Femur (tissue), 1 donor: ENCODE data around the gene TEX101.
"Not testable (repeated sequence)": the region's sequence is repeated elsewhere in the genome, so short reads cannot be mapped to it uniquely, and the experiment has no call there.

ENCODE experiments used
- DNase-seq: peaks from one replicate; pipeline ENCODE4 v3.0.0-alpha.2; 2017

TEX101 gene, protein sequence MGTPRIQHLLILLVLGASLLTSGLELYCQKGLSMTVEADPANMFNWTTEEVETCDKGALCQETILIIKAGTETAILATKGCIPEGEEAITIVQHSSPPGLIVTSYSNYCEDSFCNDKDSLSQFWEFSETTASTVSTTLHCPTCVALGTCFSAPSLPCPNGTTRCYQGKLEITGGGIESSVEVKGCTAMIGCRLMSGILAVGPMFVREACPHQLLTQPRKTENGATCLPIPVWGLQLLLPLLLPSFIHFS

DNA sequence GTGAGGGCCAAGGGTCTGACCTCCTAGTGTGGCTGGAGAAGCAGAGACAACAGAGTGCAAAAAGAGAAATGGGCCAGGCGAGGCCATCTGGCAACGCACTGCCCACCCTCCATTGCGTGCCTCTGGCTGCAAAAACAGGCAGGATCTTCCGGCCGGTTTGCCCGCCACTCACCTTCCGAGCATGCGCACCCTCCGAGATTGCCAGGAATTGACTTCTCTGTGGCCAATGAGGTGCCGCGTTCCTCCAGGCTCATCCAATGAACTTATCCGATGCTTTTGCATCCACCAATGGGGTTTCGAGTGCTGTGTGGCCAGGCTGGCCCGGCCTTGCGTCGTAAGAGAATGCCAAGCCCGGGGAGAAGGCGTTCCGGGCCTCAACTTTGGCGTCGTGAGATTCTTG lies at the start of gene TEX101:
TSS of gene TEX101 (plus strand) at position 337 of the 400 bp plus-strand sequence. CDS start 1,030 bp downstream, outside the sequence.
- DNase-seq: no peak

DNA sequence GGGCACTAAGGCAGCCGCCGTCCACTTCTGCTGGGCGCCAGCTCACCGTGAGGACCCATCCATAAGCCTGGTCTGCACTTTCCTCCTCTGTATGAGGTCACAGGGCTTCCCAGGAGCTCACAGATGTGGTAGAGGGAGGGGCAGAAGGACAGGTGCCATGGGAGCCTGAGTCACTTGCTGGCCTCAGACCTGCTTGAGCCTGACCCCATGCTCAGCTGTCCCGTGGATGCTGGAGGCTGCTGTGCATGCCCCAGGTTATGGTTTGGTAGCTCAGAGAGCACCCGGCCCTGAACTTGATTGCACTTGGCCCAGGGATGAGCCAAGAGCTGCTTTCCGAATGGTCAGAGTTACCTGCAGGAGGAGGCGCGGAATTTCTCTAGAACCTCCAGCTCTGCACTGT lies 49.0 kb upstream of the TEX101 start:
- DNase-seq: not testable (repeated sequence)

DNA sequence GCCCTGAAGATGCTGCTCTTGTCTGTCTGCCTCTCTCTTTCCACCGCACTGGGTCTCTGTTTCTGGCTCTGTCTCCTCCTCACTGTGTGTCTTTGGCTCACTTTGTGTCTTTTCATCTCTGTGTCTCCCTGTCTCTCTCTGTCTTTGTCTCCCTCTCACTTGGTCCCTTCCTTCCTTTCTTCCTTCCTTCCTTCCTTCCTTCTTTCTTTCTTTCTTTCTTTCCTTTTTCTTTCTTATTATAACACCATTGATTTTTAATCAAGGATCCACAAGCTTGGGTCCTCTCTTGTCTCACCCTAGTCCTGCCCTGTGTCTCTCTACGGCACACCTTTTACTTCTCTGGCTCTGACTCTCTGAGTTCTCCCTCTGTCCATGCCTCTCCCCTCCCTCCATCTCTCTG lies 46.9 kb upstream of the TEX101 start:
- DNase-seq: no peak

DNA sequence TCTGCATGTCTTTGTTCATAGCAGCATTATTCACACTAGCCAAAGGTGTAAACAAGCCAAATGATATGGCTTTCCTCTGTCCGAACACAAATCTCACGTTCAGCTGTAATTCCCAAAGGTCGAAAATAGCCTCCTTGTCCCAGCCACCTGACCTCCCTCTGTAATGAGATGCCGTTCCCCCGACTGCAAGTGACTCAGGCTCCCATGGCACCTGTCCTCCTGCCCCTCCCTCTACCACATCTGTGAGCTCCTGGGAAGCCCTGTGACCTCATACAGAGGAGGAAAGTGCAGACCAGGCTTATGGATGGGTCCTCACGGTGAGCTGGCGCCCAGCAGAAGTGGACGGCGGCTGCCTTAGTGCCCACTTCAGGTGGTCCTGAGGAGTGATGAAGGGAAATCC lies 45.8 kb upstream of the TEX101 start:
- not testable (repeated sequence) for DNase-seq

DNA sequence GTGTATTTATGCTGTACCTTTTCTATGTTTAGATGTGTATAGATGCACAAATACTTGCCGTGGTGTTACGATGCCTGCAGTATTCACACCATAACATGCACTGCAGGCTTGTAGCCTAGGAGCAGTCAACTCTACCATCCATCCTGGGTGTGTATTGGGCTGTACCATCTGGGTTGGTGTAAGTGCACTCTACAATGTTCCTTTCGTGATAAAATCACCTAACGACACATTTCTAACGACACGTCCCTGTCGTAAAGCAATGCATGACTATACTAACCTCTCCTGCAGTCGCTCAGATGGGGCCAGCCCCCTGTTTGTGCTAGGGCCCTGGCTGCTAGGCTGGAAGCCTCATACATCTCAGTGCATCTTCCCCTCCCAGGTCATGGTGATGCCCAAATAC lies 42.8 kb upstream of the TEX101 start:
- no peak for DNase-seq

DNA sequence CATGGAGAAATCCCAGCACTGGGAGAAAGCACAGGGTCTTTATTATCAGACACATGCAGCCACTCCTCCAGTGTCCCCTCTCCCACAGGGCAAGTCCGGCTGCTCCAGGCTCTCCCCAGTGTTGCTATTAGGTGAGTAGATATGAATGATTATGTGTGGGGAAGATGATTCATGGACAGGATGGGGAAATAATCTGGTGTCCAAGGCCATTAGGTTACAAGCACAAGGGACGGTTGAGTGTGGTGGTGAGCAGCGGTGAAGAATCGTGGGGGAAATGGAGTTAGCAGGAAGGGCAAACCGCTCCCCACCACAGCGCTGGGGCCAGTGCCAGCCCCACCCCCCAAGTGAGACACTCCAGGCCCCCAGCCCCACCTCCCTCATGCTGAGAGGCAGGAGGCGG lies 42.2 kb upstream of the TEX101 start:
- no peak for DNase-seq

DNA sequence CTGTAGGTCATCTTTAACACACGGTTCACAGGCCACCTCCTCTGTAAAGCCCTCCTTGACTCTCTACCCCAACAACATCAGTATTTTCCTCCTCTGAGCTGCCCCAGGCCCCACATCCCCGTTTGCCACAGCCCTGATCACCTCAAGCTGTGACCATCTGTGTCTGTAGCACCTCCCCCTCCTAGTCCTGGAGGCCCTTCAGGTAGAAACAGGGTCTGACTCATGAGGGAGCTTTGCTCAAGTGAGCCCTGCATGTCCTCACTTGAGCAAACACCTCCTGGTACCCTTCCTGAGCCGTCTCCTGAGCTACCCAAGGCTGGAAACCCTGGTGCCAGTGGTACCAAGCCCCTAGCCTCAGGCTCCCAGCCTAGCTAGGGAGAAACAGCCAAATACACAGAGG lies 37.1 kb upstream of the TEX101 start:
- DNase-seq: not testable (repeated sequence)

DNA sequence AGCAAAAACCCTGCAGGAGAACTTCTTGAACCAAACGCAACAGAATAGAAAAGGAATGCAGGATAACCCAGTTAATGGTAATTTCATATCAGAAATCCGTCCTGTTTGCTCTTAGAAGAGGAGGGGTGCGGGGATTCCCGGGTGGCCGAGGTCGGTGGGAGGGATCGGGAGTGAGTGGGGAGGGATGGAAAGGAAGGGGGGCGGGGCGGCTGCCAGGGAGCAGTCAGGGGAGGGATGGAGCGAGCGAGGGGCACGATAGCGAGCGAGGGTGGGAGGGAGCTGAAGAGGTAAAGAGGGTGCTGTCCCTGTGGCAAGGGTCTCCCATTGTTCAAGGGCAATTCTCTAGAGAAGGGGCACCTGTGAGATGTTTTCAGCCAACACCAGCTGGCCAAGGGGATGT lies 34.7 kb upstream of the TEX101 start:
- no peak for DNase-seq

DNA sequence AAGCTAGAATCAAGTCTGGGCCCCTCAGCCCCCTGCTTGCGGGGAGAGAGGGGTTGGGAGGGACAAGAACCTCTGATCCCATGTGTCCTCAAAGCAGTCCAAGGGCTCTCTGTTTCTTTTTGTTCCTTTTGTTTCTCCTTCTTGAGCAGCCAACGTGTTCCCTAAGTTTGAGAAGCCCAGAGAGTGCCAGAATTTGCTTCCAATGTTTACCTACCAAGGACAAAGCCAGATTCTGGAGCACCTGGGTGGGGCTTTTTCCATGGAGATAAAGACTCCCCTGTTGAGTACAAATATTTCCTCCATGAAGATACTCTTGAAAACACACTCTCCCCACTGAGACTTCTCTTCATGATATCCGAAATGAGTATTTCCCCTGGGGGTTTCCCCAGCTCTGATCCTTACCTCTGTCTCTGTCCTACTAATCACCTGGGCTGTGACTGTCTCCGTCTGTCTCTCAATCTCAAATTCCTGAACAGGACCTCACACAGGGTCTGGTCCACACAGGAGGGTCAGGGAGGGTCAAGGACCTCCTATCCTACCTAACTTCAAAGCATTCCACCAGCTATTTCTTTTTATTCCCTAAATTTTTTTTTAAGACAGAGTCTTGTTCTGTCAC lies 33.8 kb upstream of the TEX101 start:
- no peak for DNase-seq

DNA sequence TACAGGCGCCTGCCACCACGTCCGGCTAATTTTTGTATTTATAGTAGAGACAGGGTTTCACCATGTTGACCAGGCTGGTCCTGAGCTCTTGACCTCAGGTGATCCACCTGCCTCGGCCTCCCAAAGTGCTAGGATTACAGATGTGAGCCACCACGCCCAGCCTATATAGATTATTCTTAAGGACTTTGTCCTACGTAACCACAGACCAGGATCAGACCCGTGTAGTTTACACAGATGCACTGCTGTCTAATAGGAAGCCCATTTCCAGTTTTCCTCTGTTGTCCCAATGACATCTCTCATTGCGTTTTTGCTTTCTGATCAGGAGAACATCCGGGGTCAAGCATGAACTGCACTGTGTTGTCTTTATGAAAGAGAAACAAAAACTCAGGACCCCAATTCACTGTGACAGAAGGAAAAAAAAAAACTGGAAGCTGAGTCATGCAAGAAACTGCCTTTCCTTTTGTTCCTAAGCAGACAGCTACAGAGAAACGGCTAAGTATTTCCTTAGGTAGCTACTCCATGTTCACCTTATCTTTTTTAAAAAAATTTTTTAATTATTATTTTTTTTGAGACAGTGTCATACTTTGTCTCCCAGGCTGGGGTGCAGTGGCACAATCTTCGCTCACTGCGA lies 32.0 kb upstream of the TEX101 start:
- not testable (repeated sequence) for DNase-seq

DNA sequence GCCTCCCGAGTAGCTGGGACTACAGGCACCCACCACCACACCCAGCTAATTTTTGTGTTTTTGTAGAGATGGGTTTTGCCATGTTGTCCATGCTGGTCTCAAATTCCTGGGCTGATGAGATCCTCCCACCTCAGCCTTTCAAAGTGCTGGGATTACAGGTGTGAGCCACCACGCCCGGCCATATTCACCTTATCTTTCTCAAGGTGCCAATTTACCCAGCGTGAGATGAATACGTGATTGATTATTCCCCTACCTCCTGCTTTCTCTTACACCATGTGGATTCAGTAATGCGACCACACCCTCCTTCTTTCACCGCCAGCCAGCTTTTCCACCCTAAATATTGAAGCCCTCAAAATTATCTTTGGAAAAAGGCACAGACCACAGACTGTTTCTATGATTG lies 31.4 kb upstream of the TEX101 start:
- not testable (repeated sequence) for DNase-seq

DNA sequence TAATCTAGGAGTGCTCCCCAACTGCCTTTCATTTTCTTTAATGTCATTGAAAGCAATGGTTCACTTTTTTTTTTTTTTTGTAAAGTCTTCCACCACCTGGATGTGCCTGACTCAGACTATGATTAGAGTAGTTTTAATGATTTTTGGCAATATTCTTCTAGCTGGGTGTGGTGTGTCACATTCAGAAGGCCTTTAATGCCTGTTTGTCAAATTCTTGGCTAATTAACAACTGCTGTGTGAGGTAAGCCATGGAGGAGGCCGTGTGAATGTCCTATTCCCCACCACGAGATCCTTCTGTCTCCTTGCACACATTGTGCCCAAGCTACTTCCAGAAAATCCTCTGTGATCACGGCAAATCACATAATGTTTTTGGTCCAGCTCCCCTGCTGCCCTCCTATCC lies 30.9 kb upstream of the TEX101 start:
- DNase-seq: not testable (repeated sequence)

DNA sequence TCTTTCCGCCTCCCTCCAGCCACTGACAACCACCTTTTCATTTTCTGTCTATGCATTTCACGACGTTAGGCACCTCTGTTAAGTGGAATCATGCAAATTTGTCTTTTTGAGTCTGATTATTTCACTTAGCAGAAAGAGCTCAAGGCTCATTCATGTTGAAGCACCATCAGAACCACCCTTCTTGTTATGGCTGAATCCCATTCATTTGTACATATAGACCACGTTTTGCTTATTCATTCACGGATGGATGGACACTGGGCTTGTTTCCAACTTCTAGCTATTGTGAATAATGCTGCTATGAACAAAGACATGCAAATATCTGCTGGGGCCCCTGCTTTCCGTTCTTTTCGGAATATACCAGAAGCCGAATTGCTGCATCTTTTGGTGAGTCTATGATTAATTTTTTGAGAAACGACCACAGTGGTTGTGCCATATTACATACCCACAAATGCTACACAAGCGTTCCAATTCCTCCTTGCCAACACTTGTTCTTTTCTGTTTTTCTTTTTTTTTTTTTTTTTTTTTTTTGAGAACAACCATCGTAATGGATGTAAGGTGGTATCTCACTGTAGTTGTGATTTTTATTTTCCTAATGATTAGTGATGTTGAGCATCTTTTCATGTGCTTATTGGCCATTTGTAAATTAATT lies 23.7 kb upstream of the TEX101 start:
- DNase-seq: not testable (repeated sequence)

DNA sequence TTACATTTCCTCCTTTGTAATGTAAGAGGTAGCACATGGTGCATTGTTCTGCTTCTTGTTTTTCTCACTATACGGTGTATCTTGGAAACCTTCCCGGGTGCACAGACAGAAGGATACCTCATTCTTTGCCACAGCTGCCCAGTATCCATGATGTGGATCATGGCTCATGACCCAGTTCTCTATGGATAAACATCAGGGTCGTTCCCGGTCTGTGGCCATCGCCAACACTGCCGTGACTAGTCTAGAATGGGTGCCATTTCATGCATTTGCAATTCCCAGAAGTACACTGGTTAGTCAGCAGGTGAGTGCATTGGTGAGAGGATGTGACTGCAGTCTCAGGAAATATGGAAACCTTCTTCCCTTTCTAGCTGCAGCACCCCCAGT lies 23.1 kb upstream of the TEX101 start:
- not testable (repeated sequence) for DNase-seq

DNA sequence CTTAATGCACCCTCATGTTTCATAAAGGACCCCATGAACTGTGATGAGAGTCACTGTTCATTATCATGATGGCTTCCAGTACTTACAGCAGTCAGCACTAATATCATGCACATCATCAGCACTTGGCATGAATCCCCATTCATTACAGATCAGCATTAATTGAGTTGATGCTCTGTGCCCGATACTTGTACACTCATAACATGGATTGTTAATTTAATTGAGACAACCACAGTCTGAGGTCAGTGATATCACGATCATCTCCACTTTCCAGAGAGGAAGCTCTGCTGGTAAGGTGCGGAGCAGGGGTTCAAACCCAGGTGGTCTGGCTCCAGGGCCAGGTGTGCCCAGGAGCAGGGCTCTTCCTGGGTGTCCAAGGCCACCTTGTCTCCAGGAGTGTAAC lies 21.2 kb upstream of the TEX101 start:
- DNase-seq: not testable (repeated sequence)

DNA sequence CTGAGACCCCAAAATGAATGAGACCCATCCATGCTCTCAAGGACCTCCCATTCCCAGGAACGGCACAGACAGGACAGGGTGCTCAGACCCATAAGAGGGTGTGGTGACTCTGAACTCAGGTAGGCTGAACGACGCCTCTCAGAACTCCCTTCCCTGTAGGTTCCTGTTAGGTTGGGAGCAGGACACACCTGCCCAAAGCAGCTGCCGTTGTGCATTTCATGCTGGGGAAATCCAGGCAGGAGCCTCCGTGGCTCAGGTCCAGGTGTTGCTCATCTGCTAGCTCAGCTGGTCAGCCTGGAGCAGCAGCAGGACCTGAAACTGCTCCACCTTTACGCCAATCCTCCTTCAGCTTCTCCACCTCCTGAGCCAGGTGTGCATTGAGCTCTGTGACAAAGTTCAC lies 19.1 kb upstream of the TEX101 start:
- no peak for DNase-seq

DNA sequence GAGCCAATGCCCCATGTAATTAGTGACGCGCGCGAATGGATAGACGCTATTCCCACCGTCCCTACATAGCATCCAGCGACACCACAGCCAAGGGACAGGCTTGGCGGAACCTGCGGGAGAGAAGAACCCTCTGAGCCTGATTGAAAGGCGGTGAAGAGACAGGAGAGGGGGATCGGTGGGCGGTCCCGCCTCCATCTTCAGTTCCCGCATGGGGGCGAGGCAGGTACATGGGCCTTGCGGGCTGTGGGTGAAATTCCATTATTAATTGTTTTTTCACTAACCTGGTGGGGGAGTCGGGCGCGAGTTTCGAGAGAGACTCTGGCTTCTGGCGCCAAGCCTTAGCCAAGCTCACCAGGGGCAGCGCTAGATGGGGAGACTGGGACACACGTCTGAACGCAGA lies 8.4 kb upstream of the TEX101 start:
- DNase-seq: no peak

DNA sequence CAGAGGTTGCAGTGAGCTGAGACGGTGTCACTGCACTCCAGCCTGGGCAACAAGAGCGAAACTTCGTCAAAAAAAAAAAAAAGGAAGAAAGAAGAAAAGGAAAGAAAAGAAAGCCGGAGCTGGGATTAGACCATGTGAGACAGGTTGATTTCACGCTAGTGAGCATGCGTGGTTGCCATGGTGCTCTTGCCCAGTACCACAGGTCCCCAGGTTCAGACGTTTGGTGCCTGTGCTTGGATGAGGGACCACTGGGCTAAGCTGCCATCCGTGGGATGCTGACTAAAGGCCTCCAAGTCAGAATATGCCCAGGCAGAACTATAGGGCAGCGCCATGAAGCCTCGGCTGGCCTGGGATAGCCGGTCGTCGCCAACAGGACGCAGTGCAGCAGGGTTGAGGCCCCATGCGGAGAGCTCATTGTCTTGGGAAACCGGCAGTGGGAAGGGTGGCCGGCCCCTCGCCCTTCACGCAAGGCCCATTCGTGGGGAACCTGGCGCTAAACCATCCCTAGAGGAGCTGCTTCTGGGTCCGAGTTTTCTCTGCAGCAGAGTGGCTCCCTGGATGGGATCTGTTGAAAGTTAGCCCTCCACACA lies 7.2 kb upstream of the TEX101 start:
- no peak for DNase-seq

DNA sequence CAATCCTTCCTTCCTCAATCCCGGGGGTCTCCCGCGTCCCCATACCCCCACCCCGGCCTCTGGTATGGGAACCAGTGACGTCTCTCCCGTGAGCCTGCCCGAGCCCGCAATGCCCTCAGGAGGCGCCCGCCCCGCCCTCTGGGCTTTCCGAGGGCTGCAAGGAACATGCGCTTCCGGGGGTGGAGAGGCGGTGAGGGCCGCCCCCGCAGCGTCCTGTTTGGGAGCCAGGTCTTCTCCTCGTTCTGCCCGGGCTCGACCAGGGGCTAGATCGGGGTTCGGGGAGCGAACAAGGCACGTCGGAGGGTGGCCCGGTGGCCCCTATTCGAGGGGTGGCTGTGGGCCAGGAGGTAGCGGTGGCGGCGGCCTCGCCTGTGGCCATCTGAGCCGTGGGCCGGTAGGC lies 6.6 kb upstream of the TEX101 start:
- DNase-seq: no peak

DNA sequence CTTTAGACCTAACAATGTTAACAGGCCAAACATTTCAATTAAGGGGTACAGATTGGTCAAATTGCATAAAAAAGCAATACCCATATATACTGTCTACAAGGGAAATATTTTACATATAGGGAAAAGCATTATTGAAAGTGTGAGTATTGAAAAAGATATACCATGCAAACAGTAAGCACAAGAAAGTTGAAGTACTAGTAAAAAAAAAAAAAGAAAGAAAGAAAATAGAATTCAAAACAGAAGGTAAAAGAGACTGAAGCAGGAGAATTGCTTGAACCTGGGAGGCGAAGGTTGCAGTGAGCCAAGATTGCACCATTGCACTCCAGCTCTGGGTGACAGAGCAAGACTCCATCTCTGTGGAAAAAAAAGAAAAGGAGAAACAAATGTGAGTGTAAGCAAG lies 5.3 kb upstream of the TEX101 start:
- no peak for DNase-seq

DNA sequence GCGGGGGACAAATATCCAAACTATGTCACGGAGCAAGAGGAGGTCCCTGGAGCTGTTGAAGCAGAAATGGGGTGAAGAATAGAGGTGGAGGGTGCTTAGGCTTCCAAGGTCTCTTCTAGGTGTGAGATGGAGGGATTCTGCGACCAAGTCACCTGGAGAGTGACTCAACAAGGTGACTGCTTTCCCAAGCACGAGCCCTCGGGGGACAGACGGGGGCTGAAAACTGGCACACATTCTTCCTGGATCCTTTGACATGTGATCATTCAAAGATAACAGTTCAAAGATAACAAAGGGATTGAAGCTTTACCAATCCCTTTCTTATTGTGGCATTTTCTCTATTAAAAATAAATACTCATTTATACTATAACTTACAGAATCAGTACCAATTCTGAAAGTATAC lies 2.2 kb upstream of the TEX101 start:
- no peak for DNase-seq

DNA sequence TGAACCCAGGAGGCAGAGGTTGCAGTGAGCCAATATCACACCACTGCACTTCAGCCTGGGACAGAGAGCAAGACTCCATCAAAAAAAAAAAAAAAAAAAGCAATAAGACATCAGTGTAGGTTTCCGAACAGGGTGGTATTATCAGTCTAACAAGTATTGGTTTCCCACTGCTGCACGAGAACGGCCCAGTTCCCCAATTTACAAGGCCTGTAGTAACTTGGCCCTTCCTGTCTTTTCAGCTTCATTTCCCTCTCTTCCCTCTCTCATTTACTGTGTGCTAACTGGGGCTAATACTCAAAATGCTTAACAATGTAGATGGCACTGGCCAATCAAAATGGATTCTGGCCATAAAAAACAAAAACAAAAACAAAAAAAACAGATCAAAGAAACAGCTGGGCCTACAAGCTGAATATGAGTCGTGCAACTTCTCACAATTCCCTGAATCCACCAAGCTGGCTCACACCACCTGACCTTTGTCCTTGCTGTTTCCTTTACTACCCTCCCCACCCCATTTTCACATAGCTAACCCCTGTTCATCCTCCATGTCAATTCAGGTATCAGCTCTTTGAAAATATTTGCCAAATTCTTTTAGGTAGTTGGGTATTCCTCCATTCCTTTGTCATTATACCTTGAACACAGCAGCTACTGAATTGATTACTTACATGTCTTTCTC lies 2.4 kb downstream of the TEX101 start:
- DNase-seq: no peak

DNA sequence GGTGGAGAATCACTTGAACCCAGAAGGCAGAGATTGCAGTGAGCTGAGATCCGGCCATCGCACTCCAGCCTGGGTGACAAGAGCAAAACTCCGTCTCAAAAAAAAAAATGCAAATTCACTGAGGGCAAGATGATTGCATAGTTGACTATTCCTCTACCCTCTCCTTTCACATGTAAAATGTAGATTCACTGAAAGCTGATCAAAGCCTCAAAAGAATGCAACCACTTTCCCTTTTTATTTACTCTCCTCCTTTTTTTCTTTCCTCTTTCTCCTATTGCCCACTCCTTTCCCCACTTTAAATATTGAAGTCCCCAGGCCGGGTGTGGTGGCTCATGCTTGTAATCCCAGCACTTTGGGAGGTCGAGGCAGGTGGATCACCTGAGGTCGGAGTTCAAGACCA lies 6.3 kb downstream of the TEX101 start:
- DNase-seq: no peak
